Liver (tissue), 9 donors: Measurements from ENCODE around the gene ITGB1. TPM values are rescaled to one million over a fixed set of nuclear protein-coding genes. Genes with fewer than 3 reads are reported as not detected.
"Not testable (repeated sequence)": the region's sequence is repeated elsewhere in the genome, so short reads cannot be mapped to it uniquely, and the experiment has no call there.

ENCODE experiments used
- DNase-seq: peaks from one replicate; pipeline ENCODE4 v3.0.0-alpha.2; 2017; ENCODE audit warnings: low spot score
- H3K27ac ChIP-seq, 2 donors: one replicate each; pipeline ENCODE4 v1.7.0; 2013; ENCODE audit warnings: inconsistent platforms in 2 of 2, low read length in 2 of 2, control low read depth in 1 of 2, low read depth in 1 of 2, mild to moderate bottlenecking in 1 of 2
- H3K27me3 ChIP-seq, 4 donors: one replicate each; pipeline versions ENCODE4 v1.6.1 to v1.7.0; 2013; ENCODE audit warnings: low read length in 3 of 4, inconsistent platforms in 1 of 4, mild to moderate bottlenecking in 1 of 4, moderate library complexity in 1 of 4; ENCODE audit not compliant: control insufficient read depth in 4 of 4, insufficient read depth in 4 of 4
- H3K36me3 ChIP-seq, 4 donors: one replicate each; pipeline versions ENCODE4 v1.6.1 to v1.7.0; 2013; ENCODE audit warnings: low read length in 3 of 4, mild to moderate bottlenecking in 3 of 4, low read depth in 1 of 4, moderate library complexity in 1 of 4; ENCODE audit not compliant: control insufficient read depth in 4 of 4, insufficient read depth in 3 of 4
- H3K4me1 ChIP-seq, 4 donors: one replicate each; pipeline versions ENCODE4 v1.6.1 to v1.7.0; 2013; ENCODE audit warnings: low read length in 3 of 4, mild to moderate bottlenecking in 3 of 4, moderate library complexity in 1 of 4; ENCODE audit not compliant: control insufficient read depth in 4 of 4, insufficient read depth in 4 of 4
- H3K4me3 ChIP-seq, 3 donors: one replicate each; pipeline versions ENCODE4 v1.6.1 to v1.7.0; 2013; ENCODE audit warnings: low read length in 3 of 3, control low read depth in 1 of 3, low read depth in 1 of 3, mild to moderate bottlenecking in 1 of 3
- H3K9ac ChIP-seq, 2 donors: one replicate each; pipeline ENCODE4 v1.7.0; 2013; ENCODE audit warnings: low read length in 2 of 2, mild to moderate bottlenecking in 2 of 2, moderate library complexity in 2 of 2, control low read depth in 1 of 2, low read depth in 1 of 2
- H3K9me3 ChIP-seq, 4 donors: one replicate each; pipeline versions ENCODE4 v1.6.1 to v1.7.0; 2013; ENCODE audit warnings: low read length in 3 of 4; ENCODE audit not compliant: control insufficient read depth in 4 of 4
- CTCF ChIP-seq: fragments of 150-350 bp; IDR thresholded peaks from 2 replicates; pipeline ENCODE4 v1.5.1; 2017; ENCODE audit warnings: improper control_type of control experiment, low read depth, low read length; ENCODE audit not compliant: missing input control
- FOXA1 ChIP-seq: IDR thresholded peaks from 2 replicates; pipeline ENCODE4 v1.6.1; 2016; ENCODE audit warnings: antibody characterized with exemption
- FOXA2 ChIP-seq: IDR thresholded peaks from 2 replicates; pipeline ENCODE4 v1.6.1; 2016; ENCODE audit warnings: antibody characterized with exemption
- HNF4G ChIP-seq: IDR thresholded peaks from 2 replicates; pipeline ENCODE4 v1.6.1; 2016; ENCODE audit warnings: antibody characterized with exemption
- JUND ChIP-seq, 2 donors: IDR thresholded peaks; 2 replicates each; pipeline ENCODE4 v1.6.1; 2016; ENCODE audit warnings: antibody characterized with exemption in 2 of 2
- NR2F2 ChIP-seq: IDR thresholded peaks from 2 replicates; pipeline ENCODE4 v1.6.1; 2016; ENCODE audit warnings: antibody characterized with exemption
- RAD21 ChIP-seq, 2 donors: IDR thresholded peaks; 2 replicates each; pipeline ENCODE4 v1.6.1; 2016; ENCODE audit warnings: antibody characterized with exemption in 2 of 2, mild to moderate bottlenecking in 2 of 2
- RXRA ChIP-seq, 2 donors: IDR thresholded peaks; 2 replicates each; pipeline ENCODE4 v1.6.1; 2017 to 2018; ENCODE audit warnings: antibody characterized with exemption in 2 of 2, mild to moderate bottlenecking in 1 of 2
- SP1 ChIP-seq: IDR thresholded peaks from 2 replicates; pipeline ENCODE4 v1.6.1; 2018; ENCODE audit warnings: antibody characterized with exemption, mild to moderate bottlenecking
- YY1 ChIP-seq: IDR thresholded peaks from 2 replicates; pipeline ENCODE4 v1.6.1; 2016; ENCODE audit warnings: antibody characterized with exemption, mild to moderate bottlenecking
- WGBS: extraction: QIAGEN DNeasy Blood & Tissue Kit; methylation state at CpG from one replicate; pipeline ENCODE4 v1.1.7; 2013; 5-methylcytosine and 5-hydroxymethylcytosine counted together
- polyA plus RNA-seq, 2 donors: library from polyadenylated mRNA; stranded (reverse) in 1 of 2; unstranded in 1 of 2; fragments of 200-250 nt in 1 of 2; fragments of >200 nt in 1 of 2; fragmentation: Nextera tagmentation in 1 of 2; extraction: Ambion mirVana in 1 of 2; gene quantifications; one replicate each; pipeline versions ENCODE4 v1.2.1 to v1.2.3, GENCODE V29; 2013 to 2015
- total RNA-seq, 2 donors: library from RNA; depleted of rRNA; stranded (reverse); fragments of >200 nt; gene quantifications; one replicate each; pipeline ENCODE4 v1.2.3, GENCODE V29; 2014
- TF ChIP-seq, protein P1 (sequence below): IDR thresholded peaks from 2 replicates; pipeline ENCODE4 v1.6.1; 2016; ENCODE audit warnings: antibody characterized with exemption
- TF ChIP-seq, protein P2 (sequence below): IDR thresholded peaks from 2 replicates; pipeline ENCODE4 v1.6.1; 2016; ENCODE audit warnings: antibody characterized with exemption
- donor health status: healthy.
- donor health status: healthy.
- donor health status: healthy.
- donor health status: healthy.
- donor health status: healthy.

Gene ITGB1
- total and polyA plus RNA-seq, 4 donors, result 109 to 308 (median 221) TPM

- no peaks in the 10 kb centered on the region for H3K4me1 ChIP-seq
- no peak for DNase-seq
- no peaks in the 10 kb centered on the region for H3K9me3 ChIP-seq
- H3K27ac ChIP-seq, result no peak overlapping the region
- no peak overlapping the region for H3K9ac ChIP-seq
- H3K36me3 ChIP-seq, result peaks cover 6 to 37% (median 32%) of the 10 kb centered on the region in 4 donors
- H3K27me3 ChIP-seq, result no peaks in the 10 kb centered on the region
- H3K4me3 ChIP-seq, result no peak overlapping the region
- 94% methylated on average over 11 of the region's 11 CpGs for WGBS
- TF ChIP-seq HNF4G, result no peak
- no peak for TF ChIP-seq JUND (IDR thresholded peaks at IDR 0.05)
- TF ChIP-seq RAD21 (IDR thresholded peaks at IDR 0.05), result no peak
- TF ChIP-seq, protein P1, sequence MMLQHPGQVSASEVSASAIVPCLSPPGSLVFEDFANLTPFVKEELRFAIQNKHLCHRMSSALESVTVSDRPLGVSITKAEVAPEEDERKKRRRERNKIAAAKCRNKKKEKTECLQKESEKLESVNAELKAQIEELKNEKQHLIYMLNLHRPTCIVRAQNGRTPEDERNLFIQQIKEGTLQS, result no peak
- TF ChIP-seq FOXA2, result no peak
- no peak for TF ChIP-seq SP1
- TF ChIP-seq, protein P2, sequence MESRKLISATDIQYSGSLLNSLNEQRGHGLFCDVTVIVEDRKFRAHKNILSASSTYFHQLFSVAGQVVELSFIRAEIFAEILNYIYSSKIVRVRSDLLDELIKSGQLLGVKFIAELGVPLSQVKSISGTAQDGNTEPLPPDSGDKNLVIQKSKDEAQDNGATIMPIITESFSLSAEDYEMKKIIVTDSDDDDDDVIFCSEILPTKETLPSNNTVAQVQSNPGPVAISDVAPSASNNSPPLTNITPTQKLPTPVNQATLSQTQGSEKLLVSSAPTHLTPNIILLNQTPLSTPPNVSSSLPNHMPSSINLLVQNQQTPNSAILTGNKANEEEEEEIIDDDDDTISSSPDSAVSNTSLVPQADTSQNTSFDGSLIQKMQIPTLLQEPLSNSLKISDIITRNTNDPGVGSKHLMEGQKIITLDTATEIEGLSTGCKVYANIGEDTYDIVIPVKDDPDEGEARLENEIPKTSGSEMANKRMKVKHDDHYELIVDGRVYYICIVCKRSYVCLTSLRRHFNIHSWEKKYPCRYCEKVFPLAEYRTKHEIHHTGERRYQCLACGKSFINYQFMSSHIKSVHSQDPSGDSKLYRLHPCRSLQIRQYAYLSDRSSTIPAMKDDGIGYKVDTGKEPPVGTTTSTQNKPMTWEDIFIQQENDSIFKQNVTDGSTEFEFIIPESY, result no peak
- no peak for TF ChIP-seq NR2F2
- TF ChIP-seq FOXA1, result no peak
- no peak for TF ChIP-seq RXRA (IDR thresholded peaks at IDR 0.05)
These were observed 46.6 kb downstream of the ITGB1 start for GRCh38 chr10:32911285-32912016.

DNA sequence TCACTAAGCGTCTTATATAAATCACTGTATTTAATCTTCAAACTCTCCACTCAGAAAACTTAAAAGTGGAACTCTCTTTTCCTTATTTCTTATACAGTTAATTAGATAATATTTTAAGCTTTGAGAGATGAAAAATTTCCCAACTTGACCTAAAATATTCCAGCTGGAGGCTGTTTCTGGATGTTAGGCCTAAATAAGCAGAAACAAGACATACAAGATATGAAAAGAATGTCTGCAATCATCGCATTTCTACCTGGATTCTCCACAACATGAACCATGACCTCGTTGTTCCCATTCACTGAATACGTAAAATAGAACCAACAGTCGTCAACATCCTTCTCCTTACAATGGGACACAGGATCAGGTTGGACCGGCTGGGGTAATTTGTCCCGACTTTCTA is 48.1 kb downstream of the ITGB1 start:
- H3K9me3 ChIP-seq, H3K27me3 ChIP-seq, H3K27ac ChIP-seq, H3K9ac ChIP-seq, H3K4me1 ChIP-seq, DNase-seq, H3K4me3 ChIP-seq: not testable (repeated sequence)
- H3K36me3 ChIP-seq, result peaks cover 6 to 39% (median 34%) of the 10 kb centered on the region in 4 donors
- WGBS, result 97% methylated on average over 5 of the region's 7 CpGs

DNA sequence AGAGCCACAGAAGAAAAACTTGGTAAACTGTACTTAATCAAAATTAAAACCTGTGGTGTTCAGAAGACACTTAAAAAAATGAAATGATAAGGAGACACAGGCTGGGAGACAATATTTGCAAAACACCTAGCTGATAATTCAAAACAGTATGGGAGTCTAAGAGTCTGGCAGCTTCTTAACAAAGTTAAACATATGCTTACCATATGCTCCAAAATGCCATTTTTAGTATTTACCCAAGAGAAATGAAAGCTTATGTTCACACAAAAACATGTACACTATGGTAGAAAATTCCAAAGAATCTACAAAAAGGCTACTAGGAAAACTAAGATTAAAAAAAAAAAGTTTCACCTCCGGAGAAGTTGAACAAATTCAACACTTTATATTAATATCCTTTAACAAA is 48.6 kb downstream of the ITGB1 start:
- no peak overlapping the region for H3K4me3 ChIP-seq
- DNase-seq, result no peak
- H3K27me3 ChIP-seq, result no peaks in the 10 kb centered on the region
- H3K27ac ChIP-seq, result no peak overlapping the region
- no peak overlapping the region for H3K9ac ChIP-seq
- peaks cover 0 to 1% (median 0%) of the 10 kb centered on the region in 4 donors for H3K4me1 ChIP-seq
- WGBS, result 99% methylated on average over 1 of the region's 1 CpG
- TF ChIP-seq RXRA (IDR thresholded peaks at IDR 0.05) (no peak), JUND (IDR thresholded peaks at IDR 0.05) (no peak), YY1 (no peak), CTCF (no peak), NR2F2 (no peak), FOXA1 (no peak), FOXA2 (no peak)
- H3K36me3 ChIP-seq, result peaks cover 6 to 39% (median 34%) of the 10 kb centered on the region in 4 donors
- no peaks in the 10 kb centered on the region for H3K9me3 ChIP-seq
